ENCODE measurements around the gene PLEKHG7. TPM values are rescaled to one million over a fixed set of nuclear protein-coding genes. Genes with fewer than 3 reads are reported as not detected.
A peak's percentile ranks its signal among the peaks of the same experiment; 100 is the strongest.
"Not testable (repeated sequence)": the region's sequence is repeated elsewhere in the genome, so short reads cannot be mapped to it uniquely, and the experiment has no call there.

The PLEKHG7 gene
- total RNA-seq, 1 donor from 2014 or later = not detected

- no peak for DNase-seq
Observed at GRCh38 chr12:92753976-92754885, 51.4 kb downstream of the PLEKHG7 start.

GRCh38 chr12:92756898-92757596 is 54.3 kb downstream of the PLEKHG7 start:
- no peak for DNase-seq

GRCh38 chr12:92757597-92758121 is 54.9 kb downstream of the PLEKHG7 start:
- DNase-seq = no peak

- DNase-seq = no peak
Observed at GRCh38 chr12:92759634-92760268, 57.0 kb downstream of the PLEKHG7 start.

GRCh38 chr12:92762773-92763172 is 60.0 kb downstream of the PLEKHG7 start:
- no peak for DNase-seq

- no peak for DNase-seq
Observed at GRCh38 chr12:92764831-92765230, 62.0 kb downstream of the PLEKHG7 start.

GRCh38 chr12:92765871-92766270 is 63.1 kb downstream of the PLEKHG7 start:
- DNase-seq = no peak

GRCh38 chr12:92769124-92769901 is 66.5 kb downstream of the PLEKHG7 start:
- peak; percentile 41 for DNase-seq

- no peak for DNase-seq
Observed at GRCh38 chr12:92771001-92771400, 68.2 kb downstream of the PLEKHG7 start.

- no peak for DNase-seq
Observed at GRCh38 chr12:92775416-92775815, 72.6 kb downstream of the PLEKHG7 start.

GRCh38 chr12:92778525-92778924 is 75.7 kb downstream of the PLEKHG7 start:
- no peak for DNase-seq

GRCh38 chr12:92779902-92780301 is 77.1 kb downstream of the PLEKHG7 start:
- DNase-seq = no peak

- DNase-seq = no peak
Observed at GRCh38 chr12:92784356-92784755, 81.6 kb downstream of the PLEKHG7 start.

GRCh38 chr12:92784797-92785562 is 82.2 kb downstream of the PLEKHG7 start:
- peak; percentile 75 for DNase-seq

GRCh38 chr12:92785563-92785950 is 82.8 kb downstream of the PLEKHG7 start:
- DNase-seq = no peak

GRCh38 chr12:92786045-92786444 is 83.3 kb downstream of the PLEKHG7 start:
- no peak for DNase-seq

GRCh38 chr12:92794356-92794755 is 91.6 kb downstream of the PLEKHG7 start:
- not testable (repeated sequence) for DNase-seq

GRCh38 chr12:92794814-92795213 is 92.0 kb downstream of the PLEKHG7 start:
- no peak for DNase-seq

- DNase-seq = no peak
Observed at GRCh38 chr12:92796650-92797049, 93.9 kb downstream of the PLEKHG7 start.

GRCh38 chr12:92802906-92803305 is 100.1 kb downstream of the PLEKHG7 start:
- DNase-seq = peak; percentile 17

- DNase-seq = no peak
Observed at GRCh38 chr12:92803903-92804302, 101.1 kb downstream of the PLEKHG7 start.

Measured in tongue (tissue), 2 donors.